Measurements from ENCODE around the gene MAN2A1.
"Not testable (repeated sequence)": the region's sequence is repeated elsewhere in the genome, so short reads cannot be mapped to it uniquely, and the experiment has no call there.

Gene MAN2A1

DNA sequence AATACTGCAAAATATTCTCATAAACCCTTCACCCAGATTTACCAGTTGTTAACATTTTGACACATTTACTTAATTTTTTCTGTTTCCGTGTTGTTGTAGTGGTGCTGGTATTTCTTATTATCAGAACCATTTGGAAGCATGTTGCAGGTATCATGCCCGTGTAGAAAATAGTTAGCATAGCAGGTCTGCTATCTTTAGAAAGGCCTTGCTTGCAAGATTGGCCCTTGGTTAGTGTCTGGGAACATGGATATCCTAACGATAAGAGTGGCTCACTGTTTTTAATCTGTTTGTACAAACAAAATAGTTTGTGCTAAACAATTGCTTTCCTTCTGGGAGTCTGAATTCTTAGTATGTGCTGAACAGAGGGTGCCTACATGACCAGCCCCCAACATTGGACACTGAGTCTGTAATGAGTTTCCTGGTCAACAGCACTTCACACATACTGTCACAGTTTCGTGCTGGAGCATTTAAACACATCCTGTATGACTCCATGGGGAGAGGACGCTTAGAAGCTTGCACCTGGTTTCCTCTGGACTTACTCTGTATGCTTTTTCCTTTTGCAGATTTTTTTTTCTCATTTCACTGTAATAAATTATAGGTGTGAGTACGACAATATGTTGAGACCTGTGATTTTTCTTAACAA is 66.9 kb downstream of the MAN2A1 start:
- no peak for DNase-seq (ENCODE audit: low read depth in 2 of 2)

DNA sequence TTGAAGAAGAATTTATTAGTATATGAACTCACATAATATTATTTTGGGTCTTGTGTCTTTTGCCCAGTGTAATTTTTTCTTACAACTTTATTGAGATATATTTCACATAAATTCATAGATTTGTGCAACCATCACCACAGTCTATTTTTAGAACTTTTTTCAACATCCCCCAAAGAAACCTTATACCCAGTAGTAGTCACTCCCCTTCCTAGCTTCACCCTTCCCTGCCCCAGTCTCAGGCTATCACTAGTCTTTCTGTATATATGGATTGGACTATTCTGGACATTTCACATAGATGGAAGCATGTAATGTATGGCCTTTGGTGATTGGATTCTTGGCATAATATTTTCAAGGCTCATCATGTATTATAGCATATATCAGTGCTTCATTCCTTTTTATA is 67.8 kb downstream of the MAN2A1 start:
- DNase-seq (ENCODE audit: low read depth in 2 of 2): no peak

DNA sequence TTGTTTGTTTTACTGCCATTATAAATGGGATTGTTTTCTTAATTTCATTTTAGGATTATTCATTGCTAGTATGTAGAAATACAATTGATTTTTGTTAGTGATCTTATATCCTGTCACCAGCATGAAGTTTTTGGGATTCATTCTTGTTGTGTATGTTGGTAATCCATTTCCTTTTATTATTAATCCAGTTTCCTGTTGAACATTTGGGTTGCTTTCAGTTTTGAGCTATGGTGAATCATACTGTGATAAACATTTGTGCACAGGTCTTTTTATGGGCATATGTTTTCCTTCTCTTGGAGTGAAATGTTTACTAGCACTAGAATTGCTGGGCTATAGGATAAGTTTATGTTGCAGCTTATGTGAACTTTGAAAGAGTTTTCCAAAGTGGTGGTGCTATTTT is 69.6 kb downstream of the MAN2A1 start:
- DNase-seq (ENCODE audit: low read depth in 2 of 2): no peak

GRCh38 chr5:109760130-109760529 is 70.4 kb downstream of the MAN2A1 start:
- not testable (repeated sequence) for DNase-seq (ENCODE audit: low read depth in 2 of 2)

- no peak for DNase-seq (ENCODE audit: low read depth in 2 of 2)
These were observed 73.1 kb downstream of the MAN2A1 start for GRCh38 chr5:109762821-109763220.

- DNase-seq (ENCODE audit: low read depth in 2 of 2): no peak
These were observed 77.7 kb downstream of the MAN2A1 start for GRCh38 chr5:109767184-109767995.

- DNase-seq (ENCODE audit: low read depth in 2 of 2): no peak
These were observed 78.3 kb downstream of the MAN2A1 start for GRCh38 chr5:109767997-109768396.

GRCh38 chr5:109769597-109770291 is 80.0 kb downstream of the MAN2A1 start:
- DNase-seq (ENCODE audit: low read depth in 2 of 2): no peak

- no peak for DNase-seq (ENCODE audit: low read depth in 2 of 2)
These were observed 85.4 kb downstream of the MAN2A1 start for GRCh38 chr5:109775130-109775529.

- DNase-seq (ENCODE audit: low read depth in 2 of 2): no peak
These were observed 89.5 kb downstream of the MAN2A1 start for GRCh38 chr5:109779036-109779735.

DNA sequence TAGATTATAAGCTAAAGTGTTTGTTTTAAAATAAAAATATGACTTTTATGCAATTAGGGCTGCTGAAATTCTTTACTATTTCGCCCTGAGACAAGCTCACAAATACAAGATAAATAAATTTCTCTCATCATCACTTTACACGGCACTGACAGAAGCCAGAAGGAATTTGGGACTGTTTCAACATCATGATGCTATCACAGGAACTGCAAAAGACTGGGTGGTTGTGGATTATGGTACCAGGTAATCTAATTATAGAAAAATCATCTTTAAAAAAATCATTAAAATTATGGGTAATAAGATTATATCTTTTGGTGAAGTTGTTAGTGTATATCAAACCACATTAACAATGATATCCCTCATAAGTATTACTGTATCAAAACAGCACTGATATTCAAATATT is 95.0 kb downstream of the MAN2A1 start:
- DNase-seq (ENCODE audit: low read depth in 2 of 2): no peak

- DNase-seq (ENCODE audit: low read depth in 2 of 2): no peak
These were observed 96.6 kb downstream of the MAN2A1 start for GRCh38 chr5:109786206-109786855.

GRCh38 chr5:109788596-109788995 is 98.9 kb downstream of the MAN2A1 start:
- DNase-seq (ENCODE audit: low read depth in 2 of 2): no peak

- DNase-seq (ENCODE audit: low read depth in 2 of 2): no peak
These were observed 102.9 kb downstream of the MAN2A1 start for GRCh38 chr5:109792613-109793012.

DNA sequence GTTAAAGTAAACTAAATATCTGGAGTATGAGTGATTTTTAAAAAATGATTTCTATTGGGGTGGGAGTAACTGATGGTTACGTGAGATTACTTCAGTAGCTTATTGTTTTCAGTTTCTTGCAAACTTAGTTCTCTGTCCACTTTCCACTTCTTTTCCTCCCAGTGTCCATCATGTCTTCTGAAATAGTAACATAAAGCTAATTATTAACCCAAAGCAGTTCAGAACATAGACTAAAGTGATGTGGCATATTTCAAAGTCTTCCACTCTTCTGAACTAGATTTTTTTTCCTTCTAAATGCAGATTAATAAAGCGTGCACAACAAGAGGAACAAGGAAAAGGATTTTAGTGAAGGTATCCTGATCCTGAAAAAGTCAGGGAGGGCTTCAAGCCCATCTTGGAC is 114.1 kb downstream of the MAN2A1 start:
- DNase-seq (ENCODE audit: low read depth in 2 of 2): no peak

DNA sequence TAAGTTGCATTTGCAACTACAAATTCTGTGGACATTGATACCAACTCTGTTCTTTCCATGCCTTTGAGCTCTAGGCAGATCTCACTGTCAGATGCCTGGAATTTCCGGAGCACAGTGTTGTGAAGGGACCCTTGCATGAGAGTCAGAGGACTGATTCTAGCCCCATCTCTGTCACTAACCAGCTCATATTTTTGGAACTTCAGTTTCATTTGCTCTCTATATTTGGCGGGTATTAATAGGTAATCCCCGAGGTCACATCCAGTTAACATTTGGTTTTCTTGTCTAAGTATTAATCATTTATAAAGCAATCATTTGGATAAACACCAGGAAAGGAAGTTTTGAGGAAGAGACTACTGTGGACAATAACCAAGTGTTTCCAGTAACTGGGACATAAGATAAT is 115.7 kb downstream of the MAN2A1 start:
- no peak for DNase-seq (ENCODE audit: low read depth in 2 of 2)

GRCh38 chr5:109805883-109806282 is 116.2 kb downstream of the MAN2A1 start:
- no peak for DNase-seq (ENCODE audit: low read depth in 2 of 2)

DNA sequence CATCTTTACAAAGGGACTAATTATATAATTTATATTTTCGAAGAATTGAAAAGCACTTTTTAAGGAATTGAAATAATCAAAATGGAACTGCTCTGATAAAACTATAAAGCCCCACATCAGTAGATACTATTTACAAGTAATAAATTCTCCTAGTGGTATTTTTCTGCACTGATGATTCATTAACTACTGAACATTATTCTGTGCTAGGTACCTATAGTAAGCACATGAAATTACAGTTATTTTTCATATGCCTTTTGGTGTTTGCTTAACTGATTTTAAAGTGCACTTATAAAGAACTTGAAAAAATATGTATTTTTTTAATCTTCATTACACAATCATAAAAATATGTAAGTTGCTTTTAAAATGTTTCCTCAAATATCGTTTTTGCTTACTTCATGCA is 123.0 kb downstream of the MAN2A1 start:
- DNase-seq (ENCODE audit: low read depth in 2 of 2): no peak

- DNase-seq (ENCODE audit: low read depth in 2 of 2): no peak
These were observed 127.0 kb downstream of the MAN2A1 start for GRCh38 chr5:109816732-109817131.

- no peak for DNase-seq (ENCODE audit: low read depth in 2 of 2)
These were observed 130.2 kb downstream of the MAN2A1 start for GRCh38 chr5:109819878-109820277.

GRCh38 chr5:109823597-109823996 is 133.9 kb downstream of the MAN2A1 start:
- DNase-seq (ENCODE audit: low read depth in 2 of 2): no peak

DNA sequence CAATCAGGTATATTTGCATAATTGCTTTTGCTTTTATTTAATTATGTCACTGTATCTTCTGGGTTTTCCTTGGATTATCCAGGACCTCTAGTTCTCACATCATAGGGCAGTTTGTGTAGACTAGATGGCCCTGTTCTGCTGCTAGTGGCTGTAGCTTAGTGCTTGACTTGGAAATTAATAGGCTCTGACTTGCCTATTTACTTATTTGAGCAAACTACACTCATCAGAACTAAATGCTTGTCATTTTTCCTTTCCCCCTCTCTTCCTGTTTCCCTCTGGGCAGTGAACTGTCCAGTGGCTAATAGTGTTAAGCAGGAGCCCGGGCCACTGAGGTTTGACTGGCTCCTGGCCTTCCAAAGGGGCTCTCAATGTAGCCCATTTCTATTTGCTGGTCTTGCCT is 135.7 kb downstream of the MAN2A1 start:
- no peak for DNase-seq (ENCODE audit: low read depth in 2 of 2)

Measured in stimulated activated CD8-positive, alpha-beta memory T cell treated with anti-CD3 and anti-CD28 coated beads, Interleukin-15, amount 100 ng/mL, for 4 hours (primary cell).